Liver (tissue), 9 donors: ENCODE results near the gene EGFLAM. TPM values are rescaled to one million over a fixed set of nuclear protein-coding genes. Genes with fewer than 3 reads are reported as not detected.

Source experiments
- DNase-seq: peaks from one replicate; pipeline ENCODE4 v3.0.0-alpha.2; 2017; ENCODE audit warnings: low spot score
- H3K27ac ChIP-seq, 2 donors: one replicate each; pipeline ENCODE4 v1.7.0; 2013; ENCODE audit warnings: inconsistent platforms in 2 of 2, low read length in 2 of 2, control low read depth in 1 of 2, low read depth in 1 of 2, mild to moderate bottlenecking in 1 of 2
- H3K27me3 ChIP-seq, 4 donors: one replicate each; pipeline versions ENCODE4 v1.6.1 to v1.7.0; 2013; ENCODE audit warnings: low read length in 3 of 4, inconsistent platforms in 1 of 4, mild to moderate bottlenecking in 1 of 4, moderate library complexity in 1 of 4; ENCODE audit not compliant: control insufficient read depth in 4 of 4, insufficient read depth in 4 of 4
- H3K36me3 ChIP-seq, 4 donors: one replicate each; pipeline versions ENCODE4 v1.6.1 to v1.7.0; 2013; ENCODE audit warnings: low read length in 3 of 4, mild to moderate bottlenecking in 3 of 4, low read depth in 1 of 4, moderate library complexity in 1 of 4; ENCODE audit not compliant: control insufficient read depth in 4 of 4, insufficient read depth in 3 of 4
- H3K4me1 ChIP-seq, 4 donors: one replicate each; pipeline versions ENCODE4 v1.6.1 to v1.7.0; 2013; ENCODE audit warnings: low read length in 3 of 4, mild to moderate bottlenecking in 3 of 4, moderate library complexity in 1 of 4; ENCODE audit not compliant: control insufficient read depth in 4 of 4, insufficient read depth in 4 of 4
- H3K4me3 ChIP-seq, 3 donors: one replicate each; pipeline versions ENCODE4 v1.6.1 to v1.7.0; 2013; ENCODE audit warnings: low read length in 3 of 3, control low read depth in 1 of 3, low read depth in 1 of 3, mild to moderate bottlenecking in 1 of 3
- H3K9ac ChIP-seq, 2 donors: one replicate each; pipeline ENCODE4 v1.7.0; 2013; ENCODE audit warnings: low read length in 2 of 2, mild to moderate bottlenecking in 2 of 2, moderate library complexity in 2 of 2, control low read depth in 1 of 2, low read depth in 1 of 2
- H3K9me3 ChIP-seq, 4 donors: one replicate each; pipeline versions ENCODE4 v1.6.1 to v1.7.0; 2013; ENCODE audit warnings: low read length in 3 of 4; ENCODE audit not compliant: control insufficient read depth in 4 of 4
- FOXA1 ChIP-seq: IDR thresholded peaks from 2 replicates; pipeline ENCODE4 v1.6.1; 2016; ENCODE audit warnings: antibody characterized with exemption
- FOXA2 ChIP-seq: IDR thresholded peaks from 2 replicates; pipeline ENCODE4 v1.6.1; 2016; ENCODE audit warnings: antibody characterized with exemption
- GABPA ChIP-seq, 2 donors: IDR thresholded peaks in 1 of 2; conservative IDR thresholded peaks in 1 of 2; 2 replicates each; pipeline ENCODE4 v1.6.1; 2016; ENCODE audit warnings: antibody characterized with exemption in 2 of 2, mild to moderate bottlenecking in 1 of 2, moderate library complexity in 1 of 2
- HNF4A ChIP-seq, 2 donors: conservative IDR thresholded peaks; 2 replicates each; pipeline ENCODE4 v1.6.1; 2016; ENCODE audit warnings: antibody characterized with exemption in 2 of 2, mild to moderate bottlenecking in 2 of 2
- HNF4G ChIP-seq: IDR thresholded peaks from 2 replicates; pipeline ENCODE4 v1.6.1; 2016; ENCODE audit warnings: antibody characterized with exemption
- JUND ChIP-seq, 2 donors: IDR thresholded peaks; 2 replicates each; pipeline ENCODE4 v1.6.1; 2016; ENCODE audit warnings: antibody characterized with exemption in 2 of 2
- RAD21 ChIP-seq, 2 donors: IDR thresholded peaks; 2 replicates each; pipeline ENCODE4 v1.6.1; 2016; ENCODE audit warnings: antibody characterized with exemption in 2 of 2, mild to moderate bottlenecking in 2 of 2
- RXRA ChIP-seq, 2 donors: IDR thresholded peaks; 2 replicates each; pipeline ENCODE4 v1.6.1; 2017 to 2018; ENCODE audit warnings: antibody characterized with exemption in 2 of 2, mild to moderate bottlenecking in 1 of 2
- SP1 ChIP-seq: IDR thresholded peaks from 2 replicates; pipeline ENCODE4 v1.6.1; 2018; ENCODE audit warnings: antibody characterized with exemption, mild to moderate bottlenecking
- TAF1 ChIP-seq: conservative IDR thresholded peaks from 2 replicates; pipeline ENCODE4 v1.6.1; 2016; ENCODE audit warnings: antibody characterized with exemption, mild to moderate bottlenecking
- YY1 ChIP-seq: IDR thresholded peaks from 2 replicates; pipeline ENCODE4 v1.6.1; 2016; ENCODE audit warnings: antibody characterized with exemption, mild to moderate bottlenecking
- WGBS: extraction: QIAGEN DNeasy Blood & Tissue Kit; methylation state at CpG from one replicate; pipeline ENCODE4 v1.1.7; 2013; 5-methylcytosine and 5-hydroxymethylcytosine counted together
- polyA plus RNA-seq, 2 donors: library from polyadenylated mRNA; stranded (reverse) in 1 of 2; unstranded in 1 of 2; fragments of 200-250 nt in 1 of 2; fragments of >200 nt in 1 of 2; fragmentation: Nextera tagmentation in 1 of 2; extraction: Ambion mirVana in 1 of 2; gene quantifications; one replicate each; pipeline versions ENCODE4 v1.2.1 to v1.2.3, GENCODE V29; 2013 to 2015
- total RNA-seq, 2 donors: library from RNA; depleted of rRNA; stranded (reverse); fragments of >200 nt; gene quantifications; one replicate each; pipeline ENCODE4 v1.2.3, GENCODE V29; 2014
- TF ChIP-seq, protein P1 (sequence below): IDR thresholded peaks from 2 replicates; pipeline ENCODE4 v1.6.1; 2016; ENCODE audit warnings: antibody characterized with exemption
- TF ChIP-seq, protein P2 (sequence below): IDR thresholded peaks from 2 replicates; pipeline ENCODE4 v1.6.1; 2016; ENCODE audit warnings: antibody characterized with exemption
- TF ChIP-seq, protein P3 (sequence below): fragments of 150-350 bp; IDR thresholded peaks from 2 replicates; pipeline ENCODE4 v1.5.1; 2017; ENCODE audit warnings: improper control_type of control experiment, low read depth, low read length; ENCODE audit not compliant: missing input control
- TF ChIP-seq, protein P4 (sequence below): IDR thresholded peaks from 2 replicates; pipeline ENCODE4 v1.6.1; 2016; ENCODE audit warnings: antibody characterized with exemption, mild to moderate bottlenecking
- donor health status: healthy.
- donor health status: healthy.
- donor health status: healthy.
- donor health status: healthy.
- donor health status: healthy.

Gene EGFLAM
- total and polyA plus RNA-seq, 4 donors: 1.1 to 4.9 (median 1.9) TPM

DNA sequence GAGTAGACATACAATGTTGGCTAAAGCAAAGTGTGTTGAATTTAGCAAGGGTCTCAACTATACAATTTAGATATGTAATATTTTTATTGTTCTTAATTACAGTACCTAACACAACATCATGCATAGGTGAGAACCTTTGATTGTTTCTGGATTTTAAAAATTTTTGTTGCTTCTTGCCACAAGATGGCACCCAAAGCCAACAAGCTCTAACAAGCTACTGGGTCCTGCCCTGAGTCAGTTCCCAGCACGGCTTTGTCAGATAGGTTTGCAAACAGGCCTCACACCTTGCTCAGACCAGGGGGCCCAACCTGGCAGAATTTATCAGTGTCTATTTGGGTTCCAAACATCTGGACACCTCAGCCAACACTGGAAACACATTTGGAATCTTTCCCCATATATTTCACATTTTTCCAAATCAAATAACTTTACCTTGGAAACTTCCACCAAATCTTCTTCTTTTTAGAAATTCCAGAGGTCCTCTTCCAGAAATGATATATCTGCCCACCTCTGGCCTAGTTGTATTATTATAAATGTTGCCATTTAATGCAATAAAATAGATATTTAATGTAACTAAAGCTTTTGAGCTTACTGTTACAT, 49.5 kb upstream of the EGFLAM start (continued):
- no peak for TF ChIP-seq HNF4A (conservative IDR thresholded peaks at IDR 0.05)
- TF ChIP-seq JUND (IDR thresholded peaks at IDR 0.05): no peak
- TF ChIP-seq SP1: no peak

DNA sequence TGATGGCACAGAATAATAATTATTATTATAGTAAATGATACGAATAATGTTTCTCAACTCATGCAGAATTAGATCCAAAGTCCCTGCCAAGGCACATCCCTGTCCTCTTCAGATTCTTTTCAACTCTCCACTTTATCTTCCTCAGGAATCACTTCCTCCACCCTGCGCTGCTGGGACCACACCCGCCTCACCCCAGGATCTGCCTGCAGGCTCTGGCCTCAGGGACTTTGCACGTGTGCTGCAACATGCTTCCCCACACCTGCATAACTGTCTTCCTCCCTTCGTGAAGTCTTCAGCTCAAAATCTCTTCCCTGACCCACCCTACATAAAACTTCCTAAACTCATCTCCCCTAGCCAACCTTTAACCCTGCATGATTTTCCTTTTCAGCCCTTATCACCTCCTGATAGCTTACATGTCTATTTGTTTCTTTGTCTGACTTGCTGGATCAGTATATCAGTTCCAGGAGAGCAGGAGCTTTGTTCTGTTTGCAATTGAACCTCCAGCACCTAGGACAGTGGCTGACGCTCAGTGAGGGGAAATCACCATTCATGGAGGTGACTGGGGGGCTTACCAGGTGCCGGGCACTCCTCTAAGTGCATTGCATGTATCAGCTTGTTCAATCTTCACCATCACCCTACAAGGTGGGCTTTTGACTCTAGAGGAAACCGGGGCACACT, 47.5 kb upstream of the EGFLAM start:
- no peak for DNase-seq
- H3K36me3 ChIP-seq: no peaks in the 10 kb centered on the region
- no peaks in the 10 kb centered on the region for H3K4me1 ChIP-seq
- no peak overlapping the region for H3K4me3 ChIP-seq
- no peak overlapping the region for H3K9ac ChIP-seq
- TF ChIP-seq, protein P1, sequence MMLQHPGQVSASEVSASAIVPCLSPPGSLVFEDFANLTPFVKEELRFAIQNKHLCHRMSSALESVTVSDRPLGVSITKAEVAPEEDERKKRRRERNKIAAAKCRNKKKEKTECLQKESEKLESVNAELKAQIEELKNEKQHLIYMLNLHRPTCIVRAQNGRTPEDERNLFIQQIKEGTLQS: no peak
- TF ChIP-seq SP1 (no peak), TAF1 (no peak), GABPA (IDR thresholded peaks at IDR 0.05 in 1 of 2, conservative IDR thresholded peaks at IDR 0.05 in 1 of 2) (no peak), HNF4A (conservative IDR thresholded peaks at IDR 0.05) (no peak), HNF4G (no peak), RXRA (IDR thresholded peaks at IDR 0.05) (no peak), FOXA1 (no peak)
- 76% methylated on average over 8 of the region's 8 CpGs for WGBS
- no peaks in the 10 kb centered on the region for H3K9me3 ChIP-seq
- peaks cover 0 to 4% (median 0%) of the 10 kb centered on the region in 4 donors for H3K27me3 ChIP-seq
- H3K27ac ChIP-seq: no peak overlapping the region

DNA sequence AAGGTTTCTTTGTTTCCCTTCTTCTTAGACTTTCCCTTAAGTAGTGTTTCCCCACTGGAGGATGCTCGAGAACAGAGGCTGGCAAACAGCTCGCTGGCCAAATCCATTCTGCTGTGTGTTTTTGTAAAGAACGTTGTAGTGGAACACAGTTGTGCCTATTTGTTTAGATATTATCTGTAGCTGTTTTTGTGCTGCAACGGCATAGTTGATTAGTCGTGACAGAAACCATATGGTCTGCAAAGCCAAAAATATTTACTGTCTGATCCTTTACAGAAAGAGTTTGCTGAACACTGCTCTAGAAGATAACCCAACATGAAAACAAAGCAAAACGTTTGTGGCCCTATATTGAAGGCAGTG, 47.0 kb upstream of the EGFLAM start:
- H3K4me3 ChIP-seq: no peak overlapping the region
- H3K9me3 ChIP-seq: no peaks in the 10 kb centered on the region
- 61% methylated on average over 6 of the region's 6 CpGs for WGBS
- no peaks in the 10 kb centered on the region for H3K36me3 ChIP-seq
- H3K27me3 ChIP-seq: peaks cover 0 to 4% (median 0%) of the 10 kb centered on the region in 4 donors
- TF ChIP-seq HNF4G (no peak), FOXA2 (no peak), YY1 (no peak), RAD21 (IDR thresholded peaks at IDR 0.05) (no peak)
- TF ChIP-seq, protein P2, sequence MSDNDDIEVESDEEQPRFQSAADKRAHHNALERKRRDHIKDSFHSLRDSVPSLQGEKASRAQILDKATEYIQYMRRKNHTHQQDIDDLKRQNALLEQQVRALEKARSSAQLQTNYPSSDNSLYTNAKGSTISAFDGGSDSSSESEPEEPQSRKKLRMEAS: no peak
- H3K9ac ChIP-seq: no peak overlapping the region
- DNase-seq: no peak
- no peak overlapping the region for H3K27ac ChIP-seq
- no peaks in the 10 kb centered on the region for H3K4me1 ChIP-seq

DNA sequence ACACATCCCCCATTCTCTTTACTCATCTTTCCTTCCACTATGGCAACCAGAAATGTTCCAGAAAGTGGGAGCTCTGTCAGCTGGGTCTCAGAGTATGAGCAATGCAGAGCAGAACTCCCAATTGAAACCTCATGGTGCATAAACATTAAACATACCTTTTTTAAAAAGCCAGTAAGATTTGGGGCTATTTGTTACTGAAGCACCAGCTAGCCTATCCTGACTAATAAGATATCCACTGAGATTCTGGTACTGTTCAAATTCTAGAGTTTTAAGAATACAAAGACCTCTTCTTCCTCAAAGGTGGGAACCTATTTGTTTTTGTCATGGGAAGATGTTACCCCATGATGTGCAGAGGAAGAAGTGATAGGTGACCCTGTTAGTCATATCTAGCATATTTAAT, 46.1 kb upstream of the EGFLAM start:
- H3K27ac ChIP-seq: no peak overlapping the region
- H3K27me3 ChIP-seq: peaks cover 0 to 4% (median 0%) of the 10 kb centered on the region in 4 donors
- no peaks in the 10 kb centered on the region for H3K9me3 ChIP-seq
- H3K4me1 ChIP-seq: no peaks in the 10 kb centered on the region
- H3K9ac ChIP-seq: no peak overlapping the region
- no peaks in the 10 kb centered on the region for H3K36me3 ChIP-seq
- DNase-seq: no peak
- no peak overlapping the region for H3K4me3 ChIP-seq
- TF ChIP-seq, protein P2: no peak
- TF ChIP-seq, protein P1: no peak
- TF ChIP-seq JUND (IDR thresholded peaks at IDR 0.05) (no peak), RXRA (IDR thresholded peaks at IDR 0.05) (no peak), GABPA (IDR thresholded peaks at IDR 0.05 in 1 of 2, conservative IDR thresholded peaks at IDR 0.05 in 1 of 2) (no peak), FOXA2 (no peak), RAD21 (IDR thresholded peaks at IDR 0.05) (no peak), TAF1 (no peak), HNF4A (conservative IDR thresholded peaks at IDR 0.05) (no peak), FOXA1 (no peak), HNF4G (no peak)
- TF ChIP-seq, protein P3, sequence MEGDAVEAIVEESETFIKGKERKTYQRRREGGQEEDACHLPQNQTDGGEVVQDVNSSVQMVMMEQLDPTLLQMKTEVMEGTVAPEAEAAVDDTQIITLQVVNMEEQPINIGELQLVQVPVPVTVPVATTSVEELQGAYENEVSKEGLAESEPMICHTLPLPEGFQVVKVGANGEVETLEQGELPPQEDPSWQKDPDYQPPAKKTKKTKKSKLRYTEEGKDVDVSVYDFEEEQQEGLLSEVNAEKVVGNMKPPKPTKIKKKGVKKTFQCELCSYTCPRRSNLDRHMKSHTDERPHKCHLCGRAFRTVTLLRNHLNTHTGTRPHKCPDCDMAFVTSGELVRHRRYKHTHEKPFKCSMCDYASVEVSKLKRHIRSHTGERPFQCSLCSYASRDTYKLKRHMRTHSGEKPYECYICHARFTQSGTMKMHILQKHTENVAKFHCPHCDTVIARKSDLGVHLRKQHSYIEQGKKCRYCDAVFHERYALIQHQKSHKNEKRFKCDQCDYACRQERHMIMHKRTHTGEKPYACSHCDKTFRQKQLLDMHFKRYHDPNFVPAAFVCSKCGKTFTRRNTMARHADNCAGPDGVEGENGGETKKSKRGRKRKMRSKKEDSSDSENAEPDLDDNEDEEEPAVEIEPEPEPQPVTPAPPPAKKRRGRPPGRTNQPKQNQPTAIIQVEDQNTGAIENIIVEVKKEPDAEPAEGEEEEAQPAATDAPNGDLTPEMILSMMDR: no peak
- TF ChIP-seq, protein P4, sequence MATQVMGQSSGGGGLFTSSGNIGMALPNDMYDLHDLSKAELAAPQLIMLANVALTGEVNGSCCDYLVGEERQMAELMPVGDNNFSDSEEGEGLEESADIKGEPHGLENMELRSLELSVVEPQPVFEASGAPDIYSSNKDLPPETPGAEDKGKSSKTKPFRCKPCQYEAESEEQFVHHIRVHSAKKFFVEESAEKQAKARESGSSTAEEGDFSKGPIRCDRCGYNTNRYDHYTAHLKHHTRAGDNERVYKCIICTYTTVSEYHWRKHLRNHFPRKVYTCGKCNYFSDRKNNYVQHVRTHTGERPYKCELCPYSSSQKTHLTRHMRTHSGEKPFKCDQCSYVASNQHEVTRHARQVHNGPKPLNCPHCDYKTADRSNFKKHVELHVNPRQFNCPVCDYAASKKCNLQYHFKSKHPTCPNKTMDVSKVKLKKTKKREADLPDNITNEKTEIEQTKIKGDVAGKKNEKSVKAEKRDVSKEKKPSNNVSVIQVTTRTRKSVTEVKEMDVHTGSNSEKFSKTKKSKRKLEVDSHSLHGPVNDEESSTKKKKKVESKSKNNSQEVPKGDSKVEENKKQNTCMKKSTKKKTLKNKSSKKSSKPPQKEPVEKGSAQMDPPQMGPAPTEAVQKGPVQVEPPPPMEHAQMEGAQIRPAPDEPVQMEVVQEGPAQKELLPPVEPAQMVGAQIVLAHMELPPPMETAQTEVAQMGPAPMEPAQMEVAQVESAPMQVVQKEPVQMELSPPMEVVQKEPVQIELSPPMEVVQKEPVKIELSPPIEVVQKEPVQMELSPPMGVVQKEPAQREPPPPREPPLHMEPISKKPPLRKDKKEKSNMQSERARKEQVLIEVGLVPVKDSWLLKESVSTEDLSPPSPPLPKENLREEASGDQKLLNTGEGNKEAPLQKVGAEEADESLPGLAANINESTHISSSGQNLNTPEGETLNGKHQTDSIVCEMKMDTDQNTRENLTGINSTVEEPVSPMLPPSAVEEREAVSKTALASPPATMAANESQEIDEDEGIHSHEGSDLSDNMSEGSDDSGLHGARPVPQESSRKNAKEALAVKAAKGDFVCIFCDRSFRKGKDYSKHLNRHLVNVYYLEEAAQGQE: no peak
